ENCODE measurements around the gene PARD3B.

GRCh38 chr2:205297368-205297767 is 752.1 kb downstream of the PARD3B start:
- no peak for TF ChIP-seq GATA3 (IDR thresholded peaks at IDR 0.05; ENCODE audit: low read depth, low read length)
- TF ChIP-seq GATA2 (IDR thresholded peaks at IDR 0.05; ENCODE audit: low read depth, low read length): no peak

Measured in SH-SY5Y (cell line).